ENCODE measurements around the gene REXO5. TPM values are rescaled to one million over a fixed set of nuclear protein-coding genes. Genes with fewer than 3 reads are reported as not detected.

REXO5 gene
- total and polyA plus RNA-seq, 9 of the 15 experiments (the other 6 are each of a cell fraction or from before 2014, with no cell fraction given): 10.5 to 45.1 (median 25.4) TPM

DNA sequence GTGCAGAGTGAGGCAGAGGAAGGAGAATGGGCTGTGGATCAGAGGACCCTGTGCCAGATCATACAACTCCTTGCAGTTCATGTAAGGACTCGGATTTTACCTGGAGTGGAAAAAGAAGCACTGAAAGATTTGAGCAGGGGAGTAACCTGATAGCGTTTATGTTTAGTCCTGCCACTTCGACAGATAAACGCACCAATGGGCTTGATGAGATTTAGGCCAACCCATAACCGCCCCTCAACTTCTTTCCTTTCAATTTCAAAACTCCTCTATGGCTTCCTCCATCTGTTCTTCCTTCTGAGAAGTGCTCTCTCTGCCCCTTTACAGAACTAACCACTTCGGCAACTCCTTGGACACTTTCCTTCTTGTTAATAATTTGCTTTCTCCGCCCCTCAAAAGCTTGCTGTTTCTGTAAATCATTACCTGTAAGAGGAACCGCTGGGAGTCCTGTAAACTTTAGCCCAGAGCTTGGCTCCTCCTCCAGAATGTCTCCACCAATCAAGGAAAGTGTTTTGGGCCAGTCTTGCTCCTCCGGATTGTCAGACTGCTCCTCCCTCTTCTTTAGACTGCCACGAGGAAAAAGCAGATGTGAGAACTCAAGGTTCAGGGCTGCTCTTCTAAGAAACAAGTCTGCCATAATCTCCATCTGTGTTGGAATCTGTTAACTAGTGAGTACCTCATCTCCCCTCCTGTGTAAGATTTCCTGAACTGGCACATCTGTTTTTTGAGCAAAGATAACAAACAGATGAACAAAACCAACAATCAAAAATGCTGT, 42.7 kb upstream of the REXO5 start, which contains the start of gene ACSM3:
Gene ACSM3, plus strand, starts transcription at position 554 of the 772 bp plus-strand sequence. CDS start 6,021 bp downstream, outside the sequence.
- intact Hi-C loops (cut with micrococcal nuclease) (loop anchor here (2.0 kb wide), 1 partner anchor 17 kb away; no protein-coding TSS in a partner anchor), in situ Hi-C loops (cut with MboI) (no loop called here)
- Histone ChIP-seq H3K9me3 (replicated peaks; ENCODE audit: control insufficient read depth, insufficient read depth, low read depth, low read length) (peaks cover 18% of the 10 kb centered on the region), H3K9me1 (ENCODE audit: control insufficient read depth, insufficient read depth, low read length) (no peaks in the 10 kb centered on the region), H2AFZ (ENCODE audit: low read depth, low read length) (peak within 1 kb of the TSS; percentile 95), H3K9ac (ENCODE audit: insufficient read depth in 1 of 2, low read depth in 2 of 2, low read length in 2 of 2) (peak within 1 kb of the TSS; percentile 26 to 58; a peak in 3 of 4 replicates), H3K4me2 (ENCODE audit: insufficient read depth, low read length) (peak within 1 kb of the TSS; percentile 81), H3K36me3 (ENCODE audit: control insufficient read depth, insufficient read depth, low read length) (peaks cover 4% of the 10 kb centered on the region; the same call in 2 of the 3 replicates), H3K27me3 (ENCODE audit: control insufficient read depth in 2 of 2, insufficient read depth in 2 of 2, low read length in 2 of 2) (no peaks in the 10 kb centered on the region), H4K20me1 (replicated peaks; ENCODE audit: control insufficient read depth, insufficient read depth, low read length) (no peaks in the 10 kb centered on the region), H3K4me3 (peak within 1 kb of the TSS; percentile 47), H3K79me2 (ENCODE audit: control insufficient read depth, insufficient read depth, low read length) (peaks cover 44% of the 10 kb centered on the region), H3K27ac (ENCODE audit: extremely low read depth, low read depth, low read length) (peak within 1 kb of the TSS; percentile 73), H3K4me1 (replicated peaks in 1 of 2; ENCODE audit: control insufficient read depth in 2 of 2, insufficient read depth in 2 of 2, low read length in 2 of 2) (peaks cover 4 to 34% of the 10 kb centered on the region in 2 experiments; a peak in 4 of 5 replicates)
- WGBS (ENCODE audit: insufficient coverage, low coverage, missing lambda C conversion rate): under 1% methylated on average over 10 of the region's 10 CpGs
- ChIA-PET POLR2A (interaction anchor here (1.0 to 3.5 kb wide), 7 partner anchors 9 to 137 kb away, joined by 3 to 18 read pairs (median 4); partner anchors contain the start of genes DCUN1D3 and LYRM1), CTCF (ENCODE audit: low intra/inter-chr PET ratio) (interaction anchor here (0.6 kb wide), 1 partner anchor 341 kb away, joined by 3 read pairs; no protein-coding TSS in a partner anchor)
- TSS peak; percentile 46 for BruUV-seq (replicated peaks)
- peak; percentile 88 to 93 (median 91) for DNase-seq (ENCODE audit: extremely low read depth in 1 of 4, low spot score in 3 of 4)
- peak; percentile 96 for ATAC-seq
- peak; percentile 98 for FAIRE-seq
- TF ChIP-seq ZKSCAN3 (CRISPR knock-in tag; IDR thresholded peaks at IDR 0.05) (no peak), ZBTB8A (IDR thresholded peaks at IDR 0.05; ENCODE audit: partially characterized antibody) (no peak), ZNF41 (CRISPR knock-in tag; conservative IDR thresholded peaks at IDR 0.05) (0 out of 2 replicates have a peak, but pooled peaks have one; percentile 42), CHD4 (IDR thresholded peaks at IDR 0.05; ENCODE audit: insufficient read depth, insufficient replicate concordance, low read depth, low read length, poor library complexity, severe bottlenecking) (no peak), PTTG1 (tag; IDR thresholded peaks at IDR 0.05; ENCODE audit: low read depth) (no peak), ZNF512 (tag; IDR thresholded peaks at IDR 0.05) (no peak), PHF20 (IDR thresholded peaks at IDR 0.05; ENCODE audit: partially characterized antibody) (no peak), GTF2B (IDR thresholded peaks at IDR 0.05; ENCODE audit: extremely low read depth, insufficient read length) (peak; percentile 20), CBX8 (IDR thresholded peaks at IDR 0.05; ENCODE audit: borderline replicate concordance, extremely low read depth, low read depth, low read length, poor library complexity, severe bottlenecking) (no peak), SP1 (CRISPR knock-in tag; IDR thresholded peaks at IDR 0.05) (peak; percentile 58; the same call in 1 of the 2 replicates), NR2F6 (CRISPR knock-in tag; IDR thresholded peaks at IDR 0.05) (no peak)
- TF ChIP-seq, protein P1, sequence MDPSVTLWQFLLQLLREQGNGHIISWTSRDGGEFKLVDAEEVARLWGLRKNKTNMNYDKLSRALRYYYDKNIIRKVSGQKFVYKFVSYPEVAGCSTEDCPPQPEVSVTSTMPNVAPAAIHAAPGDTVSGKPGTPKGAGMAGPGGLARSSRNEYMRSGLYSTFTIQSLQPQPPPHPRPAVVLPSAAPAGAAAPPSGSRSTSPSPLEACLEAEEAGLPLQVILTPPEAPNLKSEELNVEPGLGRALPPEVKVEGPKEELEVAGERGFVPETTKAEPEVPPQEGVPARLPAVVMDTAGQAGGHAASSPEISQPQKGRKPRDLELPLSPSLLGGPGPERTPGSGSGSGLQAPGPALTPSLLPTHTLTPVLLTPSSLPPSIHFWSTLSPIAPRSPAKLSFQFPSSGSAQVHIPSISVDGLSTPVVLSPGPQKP (CRISPR knock-in tag; IDR thresholded peaks at IDR 0.05): no peak
- TF ChIP-seq, protein P2, sequence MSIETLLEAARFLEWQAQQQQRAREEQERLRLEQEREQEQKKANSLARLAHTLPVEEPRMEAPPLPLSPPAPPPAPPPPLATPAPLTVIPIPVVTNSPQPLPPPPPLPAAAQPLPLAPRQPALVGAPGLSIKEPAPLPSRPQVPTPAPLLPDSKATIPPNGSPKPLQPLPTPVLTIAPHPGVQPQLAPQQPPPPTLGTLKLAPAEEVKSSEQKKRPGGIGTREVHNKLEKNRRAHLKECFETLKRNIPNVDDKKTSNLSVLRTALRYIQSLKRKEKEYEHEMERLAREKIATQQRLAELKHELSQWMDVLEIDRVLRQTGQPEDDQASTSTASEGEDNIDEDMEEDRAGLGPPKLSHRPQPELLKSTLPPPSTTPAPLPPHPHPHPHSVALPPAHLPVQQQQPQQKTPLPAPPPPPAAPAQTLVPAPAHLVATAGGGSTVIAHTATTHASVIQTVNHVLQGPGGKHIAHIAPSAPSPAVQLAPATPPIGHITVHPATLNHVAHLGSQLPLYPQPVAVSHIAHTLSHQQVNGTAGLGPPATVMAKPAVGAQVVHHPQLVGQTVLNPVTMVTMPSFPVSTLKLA (conservative IDR thresholded peaks at IDR 0.05): peak; percentile 81 to 90
- TF ChIP-seq, protein P3, sequence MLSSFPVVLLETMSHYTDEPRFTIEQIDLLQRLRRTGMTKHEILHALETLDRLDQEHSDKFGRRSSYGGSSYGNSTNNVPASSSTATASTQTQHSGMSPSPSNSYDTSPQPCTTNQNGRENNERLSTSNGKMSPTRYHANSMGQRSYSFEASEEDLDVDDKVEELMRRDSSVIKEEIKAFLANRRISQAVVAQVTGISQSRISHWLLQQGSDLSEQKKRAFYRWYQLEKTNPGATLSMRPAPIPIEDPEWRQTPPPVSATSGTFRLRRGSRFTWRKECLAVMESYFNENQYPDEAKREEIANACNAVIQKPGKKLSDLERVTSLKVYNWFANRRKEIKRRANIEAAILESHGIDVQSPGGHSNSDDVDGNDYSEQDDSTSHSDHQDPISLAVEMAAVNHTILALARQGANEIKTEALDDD (IDR thresholded peaks at IDR 0.05): no peak
